K562 (cell line): ENCODE data around the gene C9orf40.

Source experiments
- ARNT ChIP-seq, 2 experiments: fragments of 450-650 bp; IDR thresholded peaks; 2 replicates each; pipeline ENCODE4 v1.6.1; 2016; ENCODE audit warnings: mild to moderate bottlenecking in 1 of 2
- EHMT2 ChIP-seq: fragments of 450-650 bp; IDR thresholded peaks from 2 replicates; pipeline ENCODE4 v1.6.1; 2018; ENCODE audit warnings: antibody characterized with exemption
- KDM5B ChIP-seq: fragments of 200-600 bp; sonication (generic); IDR thresholded peaks from 2 replicates; pipeline ENCODE4 v1.6.1; 2012; ENCODE audit warnings: low read depth, mild to moderate bottlenecking, moderate library complexity, low read length, control low read depth, inconsistent platforms; ENCODE audit not compliant: insufficient replicate concordance
- MLX ChIP-seq, 2 experiments: fragments of 450-650 bp in 1 of 2; sonication (generic) in 1 of 2; formaldehyde crosslinking; conservative IDR thresholded peaks; 2 replicates each; pipeline versions ENCODE4 v1.4.0 to v1.8.1; 2020 to 2022; ENCODE audit warnings: mild to moderate bottlenecking in 1 of 2, missing genetic modification reagents in 1 of 2
- POLR2AphosphoS5 ChIP-seq: IDR thresholded peaks from 2 replicates; pipeline ENCODE4 v1.6.1; 2011; ENCODE audit warnings: mild to moderate bottlenecking, low read depth, low read length, moderate library complexity; ENCODE audit not compliant: control insufficient read depth, insufficient read depth
- SMAD3 ChIP-seq: fragments of 450-650 bp; formaldehyde crosslinking; conservative IDR thresholded peaks from 2 replicates; pipeline ENCODE4 v1.4.0; 2020; ENCODE audit warnings: mild to moderate bottlenecking
- USF2 ChIP-seq: sonication (generic); formaldehyde crosslinking; IDR thresholded peaks from 2 replicates; pipeline ENCODE4 v1.5.0; 2020; ENCODE audit warnings: missing genetic modification reagents
- TF ChIP-seq, protein P1 (sequence below): fragments of 450-650 bp; conservative IDR thresholded peaks from 2 replicates; pipeline ENCODE4 v1.6.1; 2016; ENCODE audit warnings: missing genetic modification characterization, low read depth, mild to moderate bottlenecking, control low read depth, missing compliant biosample characterization

- TF ChIP-seq ARNT (IDR thresholded peaks at IDR 0.05) = no peak
- no peak for TF ChIP-seq POLR2AphosphoS5
- no peak for TF ChIP-seq SMAD3
- no peak for TF ChIP-seq USF2 (CRISPR knock-in tag)
- no peak for TF ChIP-seq KDM5B
- TF ChIP-seq MLX (CRISPR knock-in tag; conservative IDR thresholded peaks at IDR 0.05) = no peak
- TF ChIP-seq, protein P1, sequence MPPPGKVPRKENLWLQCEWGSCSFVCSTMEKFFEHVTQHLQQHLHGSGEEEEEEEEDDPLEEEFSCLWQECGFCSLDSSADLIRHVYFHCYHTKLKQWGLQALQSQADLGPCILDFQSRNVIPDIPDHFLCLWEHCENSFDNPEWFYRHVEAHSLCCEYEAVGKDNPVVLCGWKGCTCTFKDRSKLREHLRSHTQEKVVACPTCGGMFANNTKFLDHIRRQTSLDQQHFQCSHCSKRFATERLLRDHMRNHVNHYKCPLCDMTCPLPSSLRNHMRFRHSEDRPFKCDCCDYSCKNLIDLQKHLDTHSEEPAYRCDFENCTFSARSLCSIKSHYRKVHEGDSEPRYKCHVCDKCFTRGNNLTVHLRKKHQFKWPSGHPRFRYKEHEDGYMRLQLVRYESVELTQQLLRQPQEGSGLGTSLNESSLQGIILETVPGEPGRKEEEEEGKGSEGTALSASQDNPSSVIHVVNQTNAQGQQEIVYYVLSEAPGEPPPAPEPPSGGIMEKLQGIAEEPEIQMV (tag) = no peak
- no peak for TF ChIP-seq EHMT2
These were observed 10.3 kb upstream of the C9orf40 start for GRCh38 chr9:74963056-74963455.
